HG03571 (cell line): ENCODE data around the gene CACNA1B.
"Not testable (repeated sequence)": the region's sequence is repeated elsewhere in the genome, so short reads cannot be mapped to it uniquely, and the experiment has no call there.

ENCODE experiments used
- ATAC-seq: cut with Tn5 transposase; IDR thresholded peaks from one replicate; pipeline ENCODE4 v1.9.1; 2021; ENCODE audit not compliant: unreplicated experiment

CACNA1B gene

DNA sequence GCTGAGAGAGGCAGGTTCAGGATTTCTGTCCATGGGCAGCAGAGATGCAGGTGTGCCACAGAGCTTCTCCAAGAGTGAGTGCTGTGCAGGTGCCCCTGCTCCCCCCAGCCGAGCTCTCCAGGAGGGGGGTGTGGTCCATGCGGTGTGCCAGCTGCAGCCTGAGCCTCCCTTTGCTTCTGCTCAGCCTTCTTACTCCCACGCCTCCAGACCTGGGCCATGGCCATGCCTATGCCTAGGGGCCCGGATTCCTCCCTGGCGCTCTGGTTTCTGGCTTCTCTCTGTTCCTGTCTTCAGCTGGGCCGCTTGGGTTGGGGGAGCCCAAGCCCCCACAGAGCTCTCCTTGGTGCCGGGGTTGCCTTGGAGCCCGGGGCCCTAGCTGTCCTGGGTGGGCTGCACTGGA, 133.3 kb downstream of the CACNA1B start:
- no peak for ATAC-seq

DNA sequence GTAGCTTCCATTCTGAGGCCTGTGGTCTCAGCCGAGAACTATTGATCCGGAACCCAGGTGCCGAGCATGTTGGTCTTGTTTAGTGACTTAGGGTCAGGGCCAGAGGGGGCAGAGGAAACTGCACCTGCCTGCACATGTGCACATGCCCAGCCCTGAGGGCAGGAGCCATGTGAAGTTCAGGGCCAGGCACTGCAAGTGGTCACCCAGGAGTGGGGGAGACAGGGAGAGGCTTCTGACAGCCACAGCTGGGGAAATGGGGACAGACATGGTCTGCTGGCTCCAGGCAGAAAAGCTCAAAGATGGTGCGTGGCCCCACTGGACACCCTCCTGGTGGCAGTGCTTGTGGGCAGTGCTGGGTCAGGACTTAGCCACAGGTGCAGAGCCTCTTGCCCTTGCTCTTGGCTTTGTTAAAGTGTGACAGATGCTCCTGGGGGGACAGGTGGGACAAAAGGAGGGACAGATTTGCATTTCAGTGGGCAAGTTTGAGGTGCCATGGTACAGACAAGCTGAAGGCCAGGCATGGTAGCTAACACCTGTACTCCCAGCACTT, 134.4 kb downstream of the CACNA1B start:
- no peak for ATAC-seq

DNA sequence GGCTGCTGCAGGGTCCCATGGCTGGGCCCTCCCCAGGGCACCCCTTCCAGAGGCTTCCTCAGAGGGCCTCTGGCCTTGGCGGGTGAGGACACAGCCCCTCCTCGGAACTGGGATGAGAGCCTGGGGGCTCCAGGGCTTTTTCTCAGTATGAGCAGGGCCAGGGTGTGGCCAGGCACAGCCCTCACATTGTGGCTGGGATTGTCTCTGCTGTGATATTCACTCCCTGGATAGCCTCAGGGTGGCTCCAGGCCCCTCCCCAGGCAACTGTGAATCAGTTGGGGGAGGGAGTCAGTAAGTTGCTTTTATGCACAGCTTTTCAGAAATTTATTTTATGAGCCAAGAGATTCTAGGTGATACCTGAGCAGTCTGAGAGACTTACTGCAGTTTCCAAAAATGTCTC, 135.7 kb downstream of the CACNA1B start:
- no peak for ATAC-seq

DNA sequence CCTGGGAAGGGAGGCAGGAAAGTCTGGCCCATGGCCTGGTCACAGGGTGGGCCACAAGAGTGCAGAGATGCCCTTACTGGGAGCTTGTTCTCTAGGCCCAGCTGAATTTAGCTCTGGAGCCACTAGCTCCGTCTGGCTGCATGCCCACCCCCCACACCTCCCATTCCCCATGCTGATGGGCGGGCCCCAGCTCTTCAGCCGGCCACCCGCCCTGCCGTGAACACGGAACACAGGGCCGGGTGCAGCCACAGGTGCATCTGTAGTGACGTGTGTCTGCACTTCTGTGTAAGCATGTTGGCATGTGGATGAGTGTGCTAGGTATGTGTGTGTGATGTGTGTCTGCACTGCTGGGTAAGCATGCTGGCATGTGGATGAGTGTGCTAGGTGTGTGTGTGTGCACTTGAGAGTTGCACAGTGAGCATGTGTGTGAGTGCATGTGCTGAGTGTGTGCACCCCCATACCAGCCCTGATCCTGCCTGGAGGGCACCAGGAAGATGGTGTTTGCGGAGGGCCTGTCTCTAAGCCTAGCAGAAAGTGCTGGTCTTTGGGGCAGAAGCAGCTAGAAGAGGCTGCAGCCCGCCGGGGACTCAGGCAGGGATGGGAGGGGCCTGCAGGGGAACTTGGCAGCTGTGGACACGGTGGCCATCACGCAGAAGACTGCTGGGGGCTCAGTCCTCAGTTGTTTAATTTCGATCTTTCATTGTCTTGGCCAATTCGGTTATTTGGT, 136.4 kb downstream of the CACNA1B start:
- ATAC-seq, result no peak

DNA sequence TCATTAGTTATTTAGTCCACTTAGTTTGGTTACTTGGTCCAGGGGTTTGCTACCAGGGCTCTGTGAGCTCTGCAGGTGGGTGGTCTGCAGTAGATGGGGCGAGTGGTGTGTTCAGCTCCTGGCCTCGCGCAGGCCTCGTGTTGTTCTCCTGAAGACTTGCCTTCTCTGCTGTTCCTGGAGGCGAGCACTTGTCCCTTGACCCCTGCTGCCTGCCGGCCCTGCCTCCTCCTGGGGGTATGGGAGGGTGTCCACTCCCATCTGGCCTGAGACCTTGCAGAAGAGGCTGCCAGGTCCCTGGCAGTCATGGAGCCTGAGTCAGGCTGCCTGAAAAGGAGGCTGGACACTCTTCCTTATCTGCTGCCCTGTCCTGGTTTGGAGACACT, 137.0 kb downstream of the CACNA1B start:
- ATAC-seq, result no peak

DNA sequence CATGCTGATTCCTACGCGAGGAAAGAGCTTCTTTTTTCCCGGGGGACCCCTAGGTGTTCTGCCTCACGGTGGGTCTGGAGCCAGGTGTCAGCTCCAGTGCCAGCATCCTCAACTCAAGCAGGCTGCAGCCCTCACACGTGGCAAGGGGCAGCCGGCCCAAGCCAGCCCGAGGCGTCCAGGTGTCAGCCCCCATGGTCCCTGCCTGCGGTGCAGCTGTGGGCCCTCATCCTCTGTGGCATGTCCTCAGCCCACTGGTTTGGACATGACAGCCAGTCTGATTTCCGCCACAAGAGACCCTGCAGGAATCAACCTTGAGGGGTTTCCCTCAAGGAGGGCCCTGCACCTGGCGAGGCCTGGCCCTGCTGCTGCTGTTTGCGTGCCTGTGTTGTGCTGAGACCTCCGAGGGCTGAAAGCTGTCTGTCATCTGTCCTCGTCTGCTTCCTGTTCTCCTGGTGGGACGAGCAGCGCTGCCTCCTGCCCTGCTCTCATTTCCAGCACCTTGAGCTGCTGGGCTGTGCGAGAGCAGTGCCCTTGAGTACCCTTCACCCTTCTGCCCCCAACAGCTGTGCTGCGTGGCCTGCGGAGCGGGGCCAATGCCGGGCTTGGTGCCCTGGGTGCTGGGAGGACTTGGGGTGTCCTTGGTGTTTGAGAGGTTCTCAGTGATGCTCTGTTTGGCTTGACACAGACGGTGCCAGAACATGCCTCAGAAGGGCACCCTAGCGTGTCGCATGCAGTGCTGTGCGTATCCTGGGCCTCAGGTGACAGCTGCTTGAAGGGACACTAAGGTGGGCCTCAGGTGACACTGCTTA, 137.6 kb downstream of the CACNA1B start:
- no peak for ATAC-seq

DNA sequence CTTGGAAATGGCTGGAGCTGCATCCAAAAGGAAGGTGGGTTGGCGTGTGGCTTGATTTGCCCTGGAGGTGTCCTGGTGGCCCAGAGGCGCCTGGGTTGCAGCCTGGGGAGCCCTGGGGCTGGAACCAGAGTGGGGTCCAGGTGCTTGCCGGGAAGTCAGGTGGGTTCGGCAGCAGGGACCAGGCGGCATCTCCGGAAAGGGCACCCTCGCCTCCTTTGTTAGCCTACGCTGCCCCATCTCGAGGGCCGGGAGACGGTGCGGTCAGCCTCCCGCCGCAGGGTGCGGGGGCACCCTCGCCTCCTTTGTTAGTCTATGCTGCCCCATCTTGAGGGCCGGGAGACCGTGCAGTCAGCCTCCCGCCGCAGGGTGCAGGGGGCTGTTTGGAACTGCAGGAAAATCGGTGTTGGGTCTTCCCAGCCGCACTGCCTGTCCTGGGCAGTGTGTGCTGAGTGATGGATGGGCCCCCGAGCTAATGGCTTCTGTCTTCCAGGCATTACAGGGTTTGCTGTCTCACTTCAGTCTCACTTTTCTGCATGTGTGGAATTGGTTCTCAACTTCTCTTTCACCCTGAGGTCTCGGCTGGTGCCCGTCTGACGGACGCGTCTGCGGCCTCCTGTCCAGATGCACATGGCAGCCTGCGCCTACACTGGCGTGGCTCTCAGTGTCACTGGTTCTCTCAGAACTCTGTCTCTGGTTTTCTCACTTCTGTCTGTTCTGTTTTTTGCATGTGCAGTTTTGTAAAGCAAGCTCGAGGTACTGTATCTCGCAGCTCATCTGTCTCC, 139.0 kb downstream of the CACNA1B start:
- no peak for ATAC-seq

DNA sequence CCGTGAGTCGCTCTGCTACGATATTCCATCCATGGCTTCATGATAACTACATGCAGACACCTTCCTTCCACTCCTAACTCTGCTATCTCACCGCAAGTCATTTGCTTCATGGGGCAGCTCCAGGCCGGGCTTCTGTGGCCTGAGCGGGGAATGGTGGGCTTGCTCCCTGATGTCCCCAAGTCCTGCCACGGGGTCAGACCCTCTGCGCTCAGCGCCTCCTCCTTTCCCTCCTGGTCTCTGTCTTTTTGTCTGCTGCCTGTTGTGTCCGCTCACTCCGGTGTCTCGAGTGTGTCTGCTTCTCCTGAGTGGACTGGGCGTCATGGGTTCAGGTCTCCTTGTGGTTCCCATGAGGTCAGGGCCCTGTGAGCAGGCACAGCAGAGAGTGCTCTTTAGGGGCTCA, 139.6 kb downstream of the CACNA1B start:
- ATAC-seq, result no peak

DNA sequence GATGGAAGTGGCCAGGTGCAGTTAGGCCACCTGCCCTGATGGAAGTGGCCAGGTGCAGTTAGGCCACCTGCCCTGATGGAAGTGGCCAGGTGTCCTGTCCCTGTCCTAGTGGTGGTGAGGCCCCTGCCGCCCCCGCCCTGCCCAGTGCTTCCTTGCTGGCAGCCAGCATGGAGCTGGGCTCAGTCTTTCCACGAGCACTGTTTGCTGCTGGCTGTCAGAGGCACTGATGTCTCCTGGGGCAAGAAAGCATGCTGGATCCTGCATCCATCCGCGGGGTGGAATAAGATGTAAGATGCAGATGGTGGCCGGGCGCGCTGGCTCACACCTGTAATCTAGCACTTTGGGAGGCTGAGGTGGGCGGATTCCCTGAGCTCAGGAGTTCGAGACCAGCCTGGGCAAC, 141.9 kb downstream of the CACNA1B start:
- ATAC-seq, result not testable (repeated sequence)

DNA sequence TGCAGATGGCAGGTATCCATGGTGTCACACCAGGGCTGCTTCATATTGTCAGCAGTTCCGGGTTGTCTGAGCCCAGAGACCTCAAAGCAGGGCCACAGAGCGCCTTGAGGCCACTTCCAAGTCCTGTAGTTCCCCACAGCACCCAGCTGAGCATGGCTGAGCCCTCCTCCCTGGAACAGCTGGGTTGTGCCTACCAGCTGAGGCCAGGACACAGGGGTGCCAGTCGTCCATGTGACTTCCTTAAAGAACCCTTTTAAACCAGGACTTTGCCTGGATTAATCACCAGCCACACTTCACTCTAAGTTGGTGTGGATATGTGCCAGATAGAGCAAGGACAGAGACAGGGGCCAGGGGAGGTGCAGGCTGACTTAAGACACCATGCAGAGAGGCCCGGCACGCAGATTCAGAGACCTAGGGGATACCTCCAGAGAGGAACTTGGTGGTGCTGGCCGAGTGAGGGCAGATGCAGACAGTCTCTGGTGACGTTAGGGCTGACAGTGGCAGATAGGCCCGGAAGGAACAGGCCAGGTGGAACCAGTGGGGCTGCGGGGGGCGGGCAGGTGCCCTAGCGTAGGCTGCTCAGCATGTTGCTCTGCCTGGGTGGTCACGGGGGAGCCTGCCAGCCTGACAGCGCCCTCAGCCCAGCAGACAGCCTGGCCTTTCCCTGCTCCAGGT, 142.7 kb downstream of the CACNA1B start:
- no peak for ATAC-seq

DNA sequence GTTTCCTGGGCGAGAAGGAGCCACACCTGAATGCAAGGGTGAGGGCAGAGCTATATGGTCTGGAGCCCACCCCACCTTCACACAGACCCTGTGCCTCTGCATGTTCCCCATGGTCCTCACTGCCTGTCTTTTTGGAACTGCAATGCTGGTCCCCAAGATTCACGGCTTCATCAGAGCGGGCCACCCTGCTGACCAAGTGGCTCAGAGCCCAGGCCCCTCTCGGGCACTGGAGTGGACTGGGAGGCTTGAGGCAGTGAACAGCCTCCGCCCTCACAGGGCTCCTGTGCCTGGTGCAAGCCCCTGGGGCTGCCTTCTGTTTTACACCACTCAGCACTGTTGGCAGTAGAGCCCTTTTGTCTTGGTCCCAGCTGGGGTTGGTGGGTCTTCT, 143.2 kb downstream of the CACNA1B start:
- no peak for ATAC-seq

DNA sequence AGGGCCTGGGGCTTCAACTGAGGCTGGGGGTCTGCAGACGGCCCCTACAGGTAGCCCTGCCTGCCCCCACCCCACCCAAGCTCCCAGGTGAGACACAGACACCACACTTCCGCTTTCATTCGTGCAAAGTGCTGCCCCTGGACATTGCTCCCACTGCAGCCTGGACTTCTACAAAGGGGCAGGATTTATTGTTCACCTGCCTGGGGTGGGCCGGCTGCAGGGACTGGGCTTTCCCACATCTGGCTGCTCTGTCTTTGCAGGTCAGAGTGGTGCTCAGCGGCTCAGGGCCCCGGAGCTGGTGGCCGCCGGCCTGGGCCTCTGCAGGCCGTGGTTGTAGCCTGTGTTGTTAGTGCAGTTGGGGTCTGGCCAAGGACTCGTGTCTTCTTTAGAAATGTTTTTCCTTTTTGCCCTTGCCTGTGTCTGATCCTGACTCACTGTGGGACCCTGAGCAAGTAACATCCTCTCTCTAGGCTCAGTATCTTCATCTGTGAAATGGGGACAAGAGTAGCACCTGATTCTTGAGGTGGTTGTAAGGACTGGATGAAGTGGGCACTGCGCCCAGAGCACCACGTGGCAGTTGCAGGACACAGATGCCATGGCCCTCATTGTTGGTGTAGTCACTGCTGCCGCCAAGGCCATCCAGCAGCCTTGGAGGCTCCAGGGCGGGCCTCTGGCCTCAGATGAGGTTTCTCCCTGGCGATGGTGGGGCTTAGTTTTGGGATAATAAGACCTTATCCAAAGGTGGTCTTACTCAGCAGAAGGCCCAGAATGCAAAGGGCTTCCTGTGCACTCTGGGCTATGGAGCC, 143.9 kb downstream of the CACNA1B start:
- ATAC-seq, result no peak

DNA sequence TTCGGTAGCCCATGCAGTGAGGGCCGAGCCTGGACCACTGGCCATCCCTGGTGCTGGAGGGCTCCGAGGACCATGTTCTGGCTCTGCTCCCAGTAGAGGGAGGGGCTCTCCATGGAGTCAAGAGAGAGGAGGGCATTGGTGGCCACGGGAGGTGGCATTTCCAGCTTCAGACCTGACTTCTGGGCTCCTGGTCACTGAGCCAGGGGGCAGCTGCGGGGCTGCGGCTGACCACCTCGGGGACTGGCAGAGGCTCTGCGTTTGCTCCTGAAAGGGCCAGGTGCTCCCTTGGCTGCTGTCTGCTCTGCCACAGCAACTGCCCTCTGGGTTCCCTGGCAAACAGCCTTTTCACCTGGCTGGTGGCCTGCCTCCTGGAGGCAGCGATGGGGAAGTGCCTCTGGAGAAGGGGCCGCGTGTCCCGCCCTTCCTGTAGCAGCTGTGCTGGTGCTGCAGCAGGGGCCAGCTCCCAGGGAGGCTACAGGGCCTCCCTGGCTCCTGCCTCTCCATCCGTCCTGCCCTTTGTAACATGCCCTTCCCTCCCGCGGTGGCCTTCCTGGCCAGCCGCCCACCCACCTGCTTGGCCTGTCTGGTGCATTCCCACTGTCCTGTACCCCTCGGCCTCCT, 144.6 kb downstream of the CACNA1B start:
- no peak for ATAC-seq

DNA sequence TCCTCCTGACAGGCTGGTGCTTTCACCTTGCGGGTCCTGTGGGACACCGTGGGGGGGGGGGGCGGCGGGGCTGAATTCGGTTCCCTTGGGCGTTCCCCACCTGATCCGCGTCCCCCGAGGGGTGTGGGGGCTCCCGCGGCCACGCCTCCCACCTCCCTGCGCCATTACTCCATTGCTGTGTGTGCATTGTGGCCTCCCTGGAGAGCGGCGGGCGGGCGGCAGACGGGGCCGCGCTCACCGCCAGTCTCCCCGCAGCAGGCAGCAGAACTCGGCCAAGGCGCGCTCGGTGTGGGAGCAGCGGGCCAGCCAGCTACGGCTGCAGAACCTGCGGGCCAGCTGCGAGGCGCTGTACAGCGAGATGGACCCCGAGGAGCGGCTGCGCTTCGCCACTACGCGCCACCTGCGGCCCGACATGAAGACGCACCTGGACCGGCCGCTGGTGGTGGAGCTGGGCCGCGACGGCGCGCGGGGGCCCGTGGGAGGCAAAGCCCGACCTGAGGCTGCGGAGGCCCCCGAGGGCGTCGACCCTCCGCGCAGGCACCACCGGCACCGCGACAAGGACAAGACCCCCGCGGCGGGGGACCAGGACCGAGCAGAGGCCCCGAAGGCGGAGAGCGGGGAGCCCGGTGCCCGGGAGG, 145.3 kb downstream of the CACNA1B start:
- ATAC-seq, result no peak

DNA sequence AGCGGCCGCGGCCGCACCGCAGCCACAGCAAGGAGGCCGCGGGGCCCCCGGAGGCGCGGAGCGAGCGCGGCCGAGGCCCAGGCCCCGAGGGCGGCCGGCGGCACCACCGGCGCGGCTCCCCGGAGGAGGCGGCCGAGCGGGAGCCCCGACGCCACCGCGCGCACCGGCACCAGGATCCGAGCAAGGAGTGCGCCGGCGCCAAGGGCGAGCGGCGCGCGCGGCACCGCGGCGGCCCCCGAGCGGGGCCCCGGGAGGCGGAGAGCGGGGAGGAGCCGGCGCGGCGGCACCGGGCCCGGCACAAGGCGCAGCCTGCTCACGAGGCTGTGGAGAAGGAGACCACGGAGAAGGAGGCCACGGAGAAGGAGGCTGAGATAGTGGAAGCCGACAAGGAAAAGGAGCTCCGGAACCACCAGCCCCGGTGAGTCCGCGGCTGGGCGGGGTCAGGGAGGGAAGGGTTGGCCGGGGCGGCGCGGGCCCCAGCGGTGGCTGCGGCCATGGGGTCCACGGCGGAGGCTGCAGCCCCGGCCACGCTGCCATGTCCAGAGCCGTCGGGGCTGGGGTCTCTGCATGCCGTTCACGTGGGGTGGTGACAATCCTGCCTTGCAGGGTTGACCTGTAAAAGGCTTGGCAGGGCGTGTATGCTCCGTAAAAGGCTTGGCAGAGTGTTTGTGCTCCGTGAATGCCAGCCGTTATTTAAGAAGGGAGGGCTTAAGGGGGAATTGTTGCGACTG, 146.0 kb downstream of the CACNA1B start:
- no peak for ATAC-seq

DNA sequence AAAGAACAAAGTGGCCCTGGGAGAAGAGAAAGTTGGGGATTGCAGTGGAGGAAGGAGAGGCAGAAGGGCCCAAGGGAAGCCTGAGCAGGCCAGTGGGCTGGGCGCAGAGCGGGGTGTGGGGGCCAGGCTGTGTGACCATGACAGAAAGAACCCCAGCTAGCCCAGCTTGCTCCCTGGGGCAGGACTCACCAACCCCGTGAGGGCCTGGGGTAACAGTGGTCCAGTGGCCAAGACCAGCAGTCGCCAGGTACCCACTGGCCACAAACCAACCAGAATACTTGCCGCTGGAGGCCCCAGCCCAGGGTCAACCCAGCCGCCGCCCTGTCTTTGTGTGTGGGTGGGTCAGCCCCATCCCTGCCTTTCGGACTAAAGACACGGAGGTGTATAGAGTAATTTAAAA, 146.5 kb downstream of the CACNA1B start:
- ATAC-seq, result no peak

DNA sequence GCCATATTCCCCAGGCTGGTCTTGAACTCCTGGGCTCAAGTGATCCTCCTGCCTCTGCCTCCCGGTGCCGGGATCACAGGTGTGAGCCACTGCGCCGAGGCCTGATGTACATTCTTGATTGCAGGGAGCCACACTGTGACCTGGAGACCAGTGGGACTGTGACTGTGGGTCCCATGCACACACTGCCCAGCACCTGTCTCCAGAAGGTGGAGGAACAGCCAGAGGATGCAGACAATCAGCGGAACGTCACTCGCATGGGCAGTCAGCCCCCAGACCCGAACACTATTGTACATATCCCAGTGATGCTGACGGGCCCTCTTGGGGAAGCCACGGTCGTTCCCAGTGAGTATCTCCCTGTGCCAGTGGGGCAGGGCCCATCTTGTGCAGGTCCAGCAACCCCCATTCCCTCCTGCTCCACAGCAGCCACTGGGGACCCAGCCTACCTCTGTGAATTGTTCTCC, 147.3 kb downstream of the CACNA1B start:
- ATAC-seq, result no peak

DNA sequence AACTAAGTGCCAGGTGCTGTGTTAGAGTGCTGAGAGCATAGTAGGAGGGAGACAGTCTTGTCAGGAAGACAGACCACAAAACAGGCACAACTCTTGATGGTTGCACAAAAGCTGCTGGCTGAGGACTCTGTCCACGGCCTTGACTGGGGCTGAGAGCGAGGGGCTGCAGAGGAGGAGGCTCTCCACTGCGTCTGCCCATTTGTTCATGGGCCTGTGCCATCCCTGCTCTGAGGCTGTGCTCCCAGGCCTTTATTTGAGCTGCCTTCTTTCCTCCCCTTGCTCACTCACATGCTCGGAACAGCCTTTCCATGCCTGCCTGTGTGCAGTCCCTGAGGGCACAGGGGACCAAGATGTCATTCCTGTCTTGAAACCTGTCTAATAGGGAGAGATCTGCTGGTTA, 147.8 kb downstream of the CACNA1B start:
- no peak for ATAC-seq
